ENCODE measurements around the gene ZNF543. TPM values are rescaled to one million over a fixed set of nuclear protein-coding genes. Genes with fewer than 3 reads are reported as not detected.

ZNF543 gene
- total and polyA plus RNA-seq, 9 of the 15 experiments (the other 6 are each of a cell fraction or from before 2014, with no cell fraction given), result 0.14 to 5.5 (median 2.4) TPM

DNA sequence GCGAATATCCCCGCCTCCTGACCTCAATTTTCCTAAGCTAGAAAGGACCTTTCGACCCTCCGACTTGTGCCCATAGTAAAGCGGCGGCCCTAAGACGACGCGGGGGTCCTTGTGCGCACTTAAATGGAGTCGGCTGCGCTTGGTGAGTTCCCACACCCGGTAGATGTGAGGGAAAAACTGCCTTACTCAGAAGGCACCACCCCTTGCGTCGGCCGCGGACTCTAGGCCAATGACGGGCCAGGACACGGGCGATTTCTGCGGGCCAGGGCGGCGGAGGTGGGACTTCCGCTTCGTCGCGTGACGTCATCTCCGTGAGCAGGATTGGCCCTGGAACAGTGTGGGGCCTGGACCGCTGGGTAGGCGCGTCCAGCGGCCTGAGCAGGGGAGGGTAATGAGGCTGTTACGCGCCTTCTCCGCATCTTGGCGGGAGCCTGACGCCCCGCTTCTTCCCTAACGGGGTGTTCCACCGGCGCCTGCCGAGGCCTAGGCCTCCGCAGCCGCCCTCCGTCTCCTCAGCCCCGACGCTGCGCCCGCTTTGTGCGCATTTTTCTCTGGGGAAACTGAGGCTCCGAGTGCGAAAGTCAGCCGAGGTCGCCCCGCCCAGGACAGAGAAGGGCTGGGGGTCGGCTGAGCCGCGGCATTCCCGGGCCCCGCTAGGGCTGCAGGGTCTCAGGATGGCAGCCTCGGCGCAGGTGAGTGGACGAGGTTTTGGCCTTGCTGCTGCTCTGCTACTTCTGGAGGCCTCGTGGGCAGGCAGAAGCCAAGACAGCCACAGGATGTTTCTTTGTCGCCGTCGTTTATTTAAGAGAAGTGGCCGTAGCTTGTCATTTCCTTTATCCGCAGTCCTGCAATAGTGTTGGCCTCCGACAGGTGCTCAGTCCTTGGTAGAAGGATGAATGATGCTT, at the start of gene ZNF543 (continued):
- peak; percentile 50 for TF ChIP-seq FIP1L1 (IDR thresholded peaks at IDR 0.05; ENCODE audit: low read depth, low read length, poor library complexity, severe bottlenecking)
- peak; percentile 74 for TF ChIP-seq POLR2H (tag; IDR thresholded peaks at IDR 0.05; ENCODE audit: low read depth)
- TF ChIP-seq, protein P1, sequence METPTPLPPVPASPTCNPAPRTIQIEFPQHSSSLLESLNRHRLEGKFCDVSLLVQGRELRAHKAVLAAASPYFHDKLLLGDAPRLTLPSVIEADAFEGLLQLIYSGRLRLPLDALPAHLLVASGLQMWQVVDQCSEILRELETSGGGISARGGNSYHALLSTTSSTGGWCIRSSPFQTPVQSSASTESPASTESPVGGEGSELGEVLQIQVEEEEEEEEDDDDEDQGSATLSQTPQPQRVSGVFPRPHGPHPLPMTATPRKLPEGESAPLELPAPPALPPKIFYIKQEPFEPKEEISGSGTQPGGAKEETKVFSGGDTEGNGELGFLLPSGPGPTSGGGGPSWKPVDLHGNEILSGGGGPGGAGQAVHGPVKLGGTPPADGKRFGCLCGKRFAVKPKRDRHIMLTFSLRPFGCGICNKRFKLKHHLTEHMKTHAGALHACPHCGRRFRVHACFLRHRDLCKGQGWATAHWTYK (CRISPR knock-in tag; IDR thresholded peaks at IDR 0.05), result no peak
- TF ChIP-seq, protein P2, sequence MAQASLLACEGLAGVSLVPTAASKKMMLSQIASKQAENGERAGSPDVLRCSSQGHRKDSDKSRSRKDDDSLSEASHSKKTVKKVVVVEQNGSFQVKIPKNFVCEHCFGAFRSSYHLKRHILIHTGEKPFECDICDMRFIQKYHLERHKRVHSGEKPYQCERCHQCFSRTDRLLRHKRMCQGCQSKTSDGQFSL (CRISPR knock-in tag; IDR thresholded peaks at IDR 0.05), result no peak
- TF ChIP-seq, protein P2 (tag; IDR thresholded peaks at IDR 0.05), result no peak
- no peak for TF ChIP-seq MCM5 (IDR thresholded peaks at IDR 0.05; ENCODE audit: low read depth)
- TF ChIP-seq HNRNPH1 (optimal IDR thresholded peaks at IDR 0.05; ENCODE audit: low read depth, low read length), result no peak
- TF ChIP-seq, protein P3, sequence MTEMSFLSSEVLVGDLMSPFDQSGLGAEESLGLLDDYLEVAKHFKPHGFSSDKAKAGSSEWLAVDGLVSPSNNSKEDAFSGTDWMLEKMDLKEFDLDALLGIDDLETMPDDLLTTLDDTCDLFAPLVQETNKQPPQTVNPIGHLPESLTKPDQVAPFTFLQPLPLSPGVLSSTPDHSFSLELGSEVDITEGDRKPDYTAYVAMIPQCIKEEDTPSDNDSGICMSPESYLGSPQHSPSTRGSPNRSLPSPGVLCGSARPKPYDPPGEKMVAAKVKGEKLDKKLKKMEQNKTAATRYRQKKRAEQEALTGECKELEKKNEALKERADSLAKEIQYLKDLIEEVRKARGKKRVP (CRISPR knock-in tag; IDR thresholded peaks at IDR 0.05), result no peak
- TF ChIP-seq XRCC5 (IDR thresholded peaks at IDR 0.05; ENCODE audit: low read depth, low read length), result no peak
- TF ChIP-seq BCOR (IDR thresholded peaks at IDR 0.05), result peak; percentile 27; the same call in 1 of the 2 replicates
- peak; percentile 80 for TF ChIP-seq KHSRP (IDR thresholded peaks at IDR 0.05)
- TF ChIP-seq KDM2B (CRISPR knock-in tag; IDR thresholded peaks at IDR 0.05), result no peak
- TF ChIP-seq ETV6 (IDR thresholded peaks at IDR 0.05; ENCODE audit: borderline replicate concordance in 1 of 2, low read depth in 2 of 2, low read length in 1 of 2), result no peak
- no peak for TF ChIP-seq ETV6 (CRISPR knock-in tag; IDR thresholded peaks at IDR 0.05; ENCODE audit: borderline replicate concordance)
- TF ChIP-seq SMARCA4 (IDR thresholded peaks at IDR 0.05), result no peak
- no peak for TF ChIP-seq ZNF444 (CRISPR knock-in tag; IDR thresholded peaks at IDR 0.05)
- 0 out of 2 replicates have a peak, but pooled peaks have one; percentile 32 for TF ChIP-seq SMAD4 (CRISPR knock-in tag; conservative IDR thresholded peaks at IDR 0.05)
- no peak for TF ChIP-seq NR3C1 (CRISPR knock-in tag; IDR thresholded peaks at IDR 0.05)
- no peak for TF ChIP-seq TEAD2 (tag; IDR thresholded peaks at IDR 0.05)
- no peak for TF ChIP-seq TAL1 (IDR thresholded peaks at IDR 0.05)
- TF ChIP-seq, protein P4, sequence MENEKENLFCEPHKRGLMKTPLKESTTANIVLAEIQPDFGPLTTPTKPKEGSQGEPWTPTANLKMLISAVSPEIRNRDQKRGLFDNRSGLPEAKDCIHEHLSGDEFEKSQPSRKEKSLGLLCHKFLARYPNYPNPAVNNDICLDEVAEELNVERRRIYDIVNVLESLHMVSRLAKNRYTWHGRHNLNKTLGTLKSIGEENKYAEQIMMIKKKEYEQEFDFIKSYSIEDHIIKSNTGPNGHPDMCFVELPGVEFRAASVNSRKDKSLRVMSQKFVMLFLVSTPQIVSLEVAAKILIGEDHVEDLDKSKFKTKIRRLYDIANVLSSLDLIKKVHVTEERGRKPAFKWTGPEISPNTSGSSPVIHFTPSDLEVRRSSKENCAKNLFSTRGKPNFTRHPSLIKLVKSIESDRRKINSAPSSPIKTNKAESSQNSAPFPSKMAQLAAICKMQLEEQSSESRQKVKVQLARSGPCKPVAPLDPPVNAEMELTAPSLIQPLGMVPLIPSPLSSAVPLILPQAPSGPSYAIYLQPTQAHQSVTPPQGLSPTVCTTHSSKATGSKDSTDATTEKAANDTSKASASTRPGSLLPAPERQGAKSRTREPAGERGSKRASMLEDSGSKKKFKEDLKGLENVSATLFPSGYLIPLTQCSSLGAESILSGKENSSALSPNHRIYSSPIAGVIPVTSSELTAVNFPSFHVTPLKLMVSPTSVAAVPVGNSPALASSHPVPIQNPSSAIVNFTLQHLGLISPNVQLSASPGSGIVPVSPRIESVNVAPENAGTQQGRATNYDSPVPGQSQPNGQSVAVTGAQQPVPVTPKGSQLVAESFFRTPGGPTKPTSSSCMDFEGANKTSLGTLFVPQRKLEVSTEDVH (IDR thresholded peaks at IDR 0.05; ENCODE audit: low read depth, partially characterized antibody), result peak; percentile 59
- no peak for TF ChIP-seq ZNF384 (IDR thresholded peaks at IDR 0.05; ENCODE audit: low read depth, low read length)
- TF ChIP-seq, protein P5, sequence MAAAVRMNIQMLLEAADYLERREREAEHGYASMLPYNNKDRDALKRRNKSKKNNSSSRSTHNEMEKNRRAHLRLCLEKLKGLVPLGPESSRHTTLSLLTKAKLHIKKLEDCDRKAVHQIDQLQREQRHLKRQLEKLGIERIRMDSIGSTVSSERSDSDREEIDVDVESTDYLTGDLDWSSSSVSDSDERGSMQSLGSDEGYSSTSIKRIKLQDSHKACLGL (CRISPR knock-in tag; IDR thresholded peaks at IDR 0.05; ENCODE audit: borderline replicate concordance, poor library complexity, severe bottlenecking), result no peak
